Lower lobe of right lung (tissue), 2 donors: ENCODE results near the gene COL1A1. TPM values are rescaled to one million over a fixed set of nuclear protein-coding genes. Genes with fewer than 3 reads are reported as not detected.

Experiments used
- ATAC-seq, 2 donors: fragments of 200-7000 bp; cut with Tn5 transposase; one replicate each; pipeline ENCODE4 v1.9.1; 2020 to 2022; ENCODE audit warnings: mild to moderate bottlenecking in 2 of 2, moderate library complexity in 2 of 2
- DNase-seq: peaks from one replicate; pipeline ENCODE4 v3.0.0-alpha.2; 2020
- H3K27ac ChIP-seq: fragments of 200-600 bp; one replicate; pipeline ENCODE4 v1.8.0; 2022
- H3K27me3 ChIP-seq: fragments of 200-600 bp; one replicate; pipeline ENCODE4 v1.8.0; 2022; ENCODE audit warnings: low read depth
- H3K36me3 ChIP-seq: fragments of 200-600 bp; one replicate; pipeline ENCODE4 v1.8.0; 2022; ENCODE audit warnings: mild to moderate bottlenecking
- H3K4me1 ChIP-seq: fragments of 200-600 bp; one replicate; pipeline ENCODE4 v1.8.0; 2022
- H3K4me3 ChIP-seq: fragments of 200-600 bp; one replicate; pipeline ENCODE4 v1.8.0; 2022; ENCODE audit warnings: mild to moderate bottlenecking
- H3K9me3 ChIP-seq: fragments of 200-600 bp; one replicate; pipeline ENCODE4 v1.8.0; 2022
- CTCF ChIP-seq: fragments of 200-600 bp; IDR thresholded peaks from one replicate; pipeline ENCODE4 v1.8.0; 2022; ENCODE audit warnings: antibody characterized with exemption, mild to moderate bottlenecking
- intact Hi-C: fragments of 100-400 bp; cut with DNase I; formaldehyde crosslinking; loops from one replicate; pipeline ENCODE4 v1.11.0; 2022
- total RNA-seq: library from RNA; stranded (reverse); fragmentation: NEBNext Ultra II Directional; extraction: Animal tissue kit (Norgen Biotek cat#: 25700); gene quantifications from one replicate; pipeline ENCODE4 v1.2.1, GENCODE V29; 2021
- donor health status: DM: no; HTN: yes; CAD: no; lungs with severe emphysema.

The COL1A1 gene
- total RNA-seq, 1 donor from 2014 or later, result 142 TPM

DNA sequence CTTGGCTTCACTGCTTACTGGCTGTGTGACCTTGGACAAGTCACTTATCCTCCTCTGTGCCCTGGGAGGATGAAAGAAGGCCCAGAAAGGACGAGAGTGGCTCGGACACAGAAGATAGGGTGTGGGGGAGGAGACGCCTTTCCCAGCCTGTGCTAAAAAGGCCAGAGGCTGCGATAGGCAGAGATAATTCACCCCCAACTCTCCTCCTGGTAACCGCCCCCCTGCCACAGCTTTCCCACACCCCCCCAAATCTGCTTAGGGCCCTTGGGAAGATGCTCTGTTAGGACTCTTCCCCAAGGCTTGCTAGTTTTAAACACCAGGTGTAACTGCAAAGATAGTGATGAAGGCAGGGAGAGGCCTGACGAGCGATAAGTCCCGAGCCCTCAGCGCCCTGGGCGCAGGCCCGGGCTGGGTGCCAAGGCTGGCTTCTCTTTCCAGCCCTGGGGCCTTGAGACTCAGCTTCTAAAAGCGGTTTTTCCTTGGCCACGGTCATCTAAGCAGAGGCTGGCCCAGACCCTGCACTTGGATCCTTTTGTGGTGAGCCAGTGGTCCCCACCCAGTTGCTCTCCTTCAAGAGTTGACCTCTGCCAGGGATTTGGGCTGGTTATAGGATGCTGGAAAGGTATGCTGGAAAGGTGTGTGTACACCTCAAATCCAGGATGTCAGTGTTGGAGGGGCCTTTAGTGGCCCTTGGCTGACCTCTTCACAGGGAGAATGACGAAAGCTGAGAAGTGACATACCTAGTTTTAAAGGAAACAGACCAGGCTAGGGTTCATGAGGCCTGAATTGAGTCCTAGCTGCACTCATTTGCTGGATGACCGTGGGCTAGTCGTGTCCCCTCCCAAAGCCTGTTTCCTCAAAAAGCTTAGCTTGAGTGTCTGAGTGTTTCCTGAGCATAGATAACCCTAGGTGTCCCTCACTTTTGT lies 47.5 kb downstream of the COL1A1 start:
- DNase-seq, result no peak
- no peaks in the 10 kb centered on the region for H3K9me3 ChIP-seq
- no peaks in the 10 kb centered on the region for H3K36me3 ChIP-seq
- H3K27ac ChIP-seq, result peak overlapping the region; percentile 58
- no peaks in the 10 kb centered on the region for H3K27me3 ChIP-seq
- no peak overlapping the region for H3K4me3 ChIP-seq
- intact Hi-C loops, result no loop called here
- peaks cover 46% of the 10 kb centered on the region for H3K4me1 ChIP-seq
- no peak for ATAC-seq
- no peak for TF ChIP-seq CTCF

DNA sequence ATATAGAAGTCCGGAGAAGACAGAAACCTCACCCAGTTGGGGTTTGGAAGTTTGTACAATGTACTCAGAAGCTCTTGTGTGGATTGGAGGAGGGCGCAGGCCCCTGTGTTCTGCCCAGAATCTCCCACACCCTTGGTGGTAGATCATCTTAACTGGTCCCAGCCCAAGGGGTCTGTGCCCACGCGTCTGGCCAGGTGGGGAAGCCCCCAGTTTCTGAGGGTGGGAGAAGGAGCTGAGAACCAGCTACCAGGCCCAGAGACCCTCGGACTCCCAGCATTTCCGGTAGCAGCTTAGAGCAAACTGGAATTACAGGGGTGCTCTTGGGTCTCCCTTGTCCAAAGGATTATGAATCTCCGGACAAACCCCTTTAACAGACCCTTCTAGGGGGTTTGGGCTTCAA lies 48.7 kb downstream of the COL1A1 start:
- intact Hi-C loops, result no loop called here
- TF ChIP-seq CTCF, result no peak
- DNase-seq (no peak), ATAC-seq (no peak)
- no peaks in the 10 kb centered on the region for H3K27me3 ChIP-seq
- H3K27ac ChIP-seq, result peak overlapping the region; percentile 86
- no peaks in the 10 kb centered on the region for H3K36me3 ChIP-seq
- no peaks in the 10 kb centered on the region for H3K9me3 ChIP-seq
- peaks cover 48% of the 10 kb centered on the region for H3K4me1 ChIP-seq
- H3K4me3 ChIP-seq, result peak overlapping the region; percentile 78

DNA sequence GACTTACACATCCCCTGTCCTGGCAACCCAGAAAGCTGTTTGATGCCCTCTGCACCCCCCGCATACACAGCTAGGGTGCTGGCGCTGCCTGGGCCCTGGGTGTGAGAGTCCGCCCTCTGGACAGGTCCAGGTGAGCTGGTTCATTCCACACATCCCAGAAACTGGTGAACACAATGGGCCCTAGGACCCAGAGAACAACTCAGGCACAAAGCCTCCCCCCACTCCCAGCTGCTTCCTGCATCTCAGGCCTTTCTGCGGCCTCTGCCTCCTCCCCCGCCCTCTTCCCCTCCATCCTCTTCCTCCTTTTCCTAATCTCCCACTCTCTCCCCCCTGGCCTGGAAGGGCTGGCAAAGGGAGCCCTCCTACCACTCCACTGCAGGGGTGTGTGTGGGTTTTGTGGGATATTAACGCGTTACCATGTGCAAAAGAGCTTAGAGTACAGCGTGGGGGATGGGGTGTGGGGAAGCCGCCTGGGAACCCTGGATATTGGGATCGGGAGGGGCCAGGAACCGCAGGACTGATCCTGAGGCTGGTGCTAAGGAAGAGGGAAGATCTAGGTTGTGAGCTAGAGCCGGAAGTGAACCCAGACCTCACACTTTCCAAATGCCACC lies 49.4 kb downstream of the COL1A1 start:
- ATAC-seq (peak; percentile 81 to 85), DNase-seq (peak; percentile 88)
- peak overlapping the region; percentile 86 for H3K27ac ChIP-seq
- peaks cover 3% of the 10 kb centered on the region for H3K36me3 ChIP-seq
- TF ChIP-seq CTCF, result no peak
- peaks cover 54% of the 10 kb centered on the region for H3K4me1 ChIP-seq
- H3K27me3 ChIP-seq, result no peaks in the 10 kb centered on the region
- no peaks in the 10 kb centered on the region for H3K9me3 ChIP-seq
- H3K4me3 ChIP-seq, result peak overlapping the region; percentile 78
- intact Hi-C loops, result no loop called here

DNA sequence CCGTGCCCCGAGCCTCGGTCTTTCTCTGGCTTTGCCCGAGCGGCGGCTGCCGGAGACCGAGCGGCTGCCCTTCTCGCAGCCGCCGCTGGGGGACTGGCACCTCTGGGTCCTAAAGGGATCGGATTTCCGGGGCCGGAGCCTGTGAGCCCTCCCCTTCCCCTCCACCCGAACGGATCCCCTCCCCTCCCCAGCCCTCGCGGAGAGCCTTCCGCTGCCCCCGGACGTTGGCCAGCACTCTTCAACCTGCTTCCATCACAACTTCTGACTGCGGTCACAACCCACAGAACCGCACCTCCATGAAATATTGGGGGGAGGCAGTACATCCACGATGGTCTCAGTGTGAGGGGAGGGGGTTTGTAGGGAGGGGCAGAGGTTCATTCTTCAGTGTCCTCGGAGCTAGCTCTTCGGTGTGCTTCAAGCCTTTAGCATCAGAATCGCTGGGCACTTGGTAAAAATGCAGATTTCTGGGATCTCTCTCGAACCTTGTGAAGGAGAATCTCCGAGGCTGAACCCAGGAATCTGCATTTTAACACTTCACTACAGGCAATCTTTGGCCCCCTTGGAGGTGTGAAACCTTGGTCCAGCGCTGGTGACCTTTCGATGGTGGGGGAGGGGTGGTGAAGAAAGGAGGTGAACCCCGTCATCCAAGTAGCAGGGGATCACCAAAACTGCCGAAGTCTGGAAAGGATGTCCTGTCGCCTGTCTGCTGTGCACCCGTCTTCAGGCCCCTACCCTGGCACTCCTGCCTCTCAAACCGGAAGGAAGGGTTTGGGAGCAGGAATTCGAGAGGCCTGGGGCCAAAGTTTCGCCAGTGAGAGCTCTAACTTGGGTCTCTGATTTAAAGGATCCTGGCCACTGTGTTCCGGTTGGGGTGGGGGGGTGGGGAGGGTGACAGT lies 50.1 kb downstream of the COL1A1 start:
- H3K4me1 ChIP-seq, result peaks cover 61% of the 10 kb centered on the region

More for the DNA sequence above, 50.1 kb downstream of the COL1A1 start:
- no peaks in the 10 kb centered on the region for H3K27me3 ChIP-seq
- H3K9me3 ChIP-seq, result no peaks in the 10 kb centered on the region
- intact Hi-C loops, result no loop called here
- TF ChIP-seq CTCF, result peak; percentile 57
- ATAC-seq, result peak; percentile 87 to 88
- peak; percentile 94 for DNase-seq
- H3K27ac ChIP-seq, result peak overlapping the region; percentile 86
- peak overlapping the region; percentile 78 for H3K4me3 ChIP-seq
- H3K36me3 ChIP-seq, result peaks cover 8% of the 10 kb centered on the region
